T follicular helper cell (primary cell): ENCODE data around the gene PLA2G4B.

Experiments used
- DNase-seq: peaks from one replicate; pipeline ENCODE4 v3.0.0-alpha.2; 2020; ENCODE audit warnings: low read depth

The PLA2G4B gene

DNA sequence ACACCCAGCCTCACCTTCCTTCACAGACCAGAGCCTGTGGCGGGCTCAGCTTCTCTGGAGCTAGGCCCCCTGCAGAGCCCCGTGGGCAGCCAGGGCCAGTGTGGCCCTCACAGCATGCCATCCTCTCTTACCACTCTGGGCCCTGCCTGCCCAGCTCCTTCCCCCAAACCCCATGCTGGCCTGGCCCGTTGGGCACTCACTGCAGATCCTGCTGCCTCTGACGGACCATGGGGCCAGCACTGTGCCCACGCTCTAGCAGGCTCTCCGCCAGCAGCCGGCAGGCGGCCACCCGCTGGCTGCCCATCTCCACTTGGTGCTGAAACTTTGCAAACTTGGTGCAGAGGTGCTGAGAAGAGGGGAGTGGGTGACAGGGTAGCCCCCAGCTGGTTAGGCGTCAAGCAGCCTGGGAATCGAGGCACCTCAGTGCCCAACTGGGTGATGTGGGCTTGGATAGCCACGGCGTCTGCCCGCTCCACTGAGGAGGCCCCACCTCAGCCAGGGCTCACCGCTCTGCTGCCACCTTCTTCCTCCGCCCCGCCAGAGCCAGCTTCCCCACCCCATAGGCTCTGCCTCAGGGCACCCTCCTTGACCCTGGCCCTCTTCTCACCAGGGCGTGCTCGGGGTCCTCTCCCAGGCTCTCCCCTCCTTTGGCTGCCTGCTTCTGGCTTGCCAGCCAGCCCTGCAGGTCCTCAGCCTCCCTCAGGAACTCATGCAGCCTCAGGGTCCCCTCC, 32.7 kb downstream of the PLA2G4B start:
- DNase-seq, result no peak

DNA sequence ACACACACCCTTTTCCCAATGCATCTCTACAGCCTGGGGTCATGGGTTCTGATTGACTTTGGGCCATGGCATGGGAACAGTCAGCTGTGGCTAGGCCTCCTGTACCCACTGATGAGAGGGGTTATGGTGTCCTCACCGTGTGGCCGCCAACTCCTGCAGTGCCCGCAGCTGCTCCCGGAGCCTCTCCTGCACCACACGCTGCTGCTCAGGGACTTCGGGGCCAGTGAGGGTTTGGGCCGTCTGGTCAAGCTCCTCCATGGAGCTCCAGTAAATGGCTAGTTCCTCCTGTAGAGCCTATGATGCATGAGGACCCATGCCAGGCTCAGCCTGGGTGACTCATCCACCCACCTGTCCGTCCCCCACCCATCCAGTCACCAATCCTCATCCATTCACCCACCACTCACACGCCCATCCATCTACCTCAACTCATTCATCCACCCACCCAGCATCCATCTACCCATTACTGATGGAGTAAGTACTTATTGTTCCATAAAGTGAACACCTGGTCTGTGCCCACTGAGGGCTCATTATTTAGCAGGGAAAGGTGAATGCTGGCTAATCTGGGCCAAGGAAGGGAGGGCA, 33.6 kb downstream of the PLA2G4B start:
- DNase-seq, result no peak

DNA sequence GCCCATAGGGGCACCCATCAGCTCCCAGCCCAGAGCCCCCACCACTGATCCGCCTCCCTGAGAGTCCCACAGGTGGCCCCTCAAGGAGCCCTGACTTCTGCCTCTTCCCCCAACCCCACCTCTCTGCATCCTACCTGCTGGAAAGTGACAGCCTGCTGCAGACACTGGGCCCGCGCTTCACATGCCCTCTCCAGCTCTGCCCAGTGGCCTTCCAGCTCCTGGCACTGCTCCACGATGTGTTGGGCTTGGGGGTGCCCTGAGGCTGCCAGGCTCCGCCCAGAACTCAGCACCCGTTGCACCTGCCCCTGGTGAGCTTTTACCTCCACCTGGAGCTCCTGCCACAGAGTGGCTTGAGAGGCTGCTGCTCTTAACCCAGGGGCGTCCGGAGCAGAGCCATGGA, 35.1 kb downstream of the PLA2G4B start:
- DNase-seq, result no peak

DNA sequence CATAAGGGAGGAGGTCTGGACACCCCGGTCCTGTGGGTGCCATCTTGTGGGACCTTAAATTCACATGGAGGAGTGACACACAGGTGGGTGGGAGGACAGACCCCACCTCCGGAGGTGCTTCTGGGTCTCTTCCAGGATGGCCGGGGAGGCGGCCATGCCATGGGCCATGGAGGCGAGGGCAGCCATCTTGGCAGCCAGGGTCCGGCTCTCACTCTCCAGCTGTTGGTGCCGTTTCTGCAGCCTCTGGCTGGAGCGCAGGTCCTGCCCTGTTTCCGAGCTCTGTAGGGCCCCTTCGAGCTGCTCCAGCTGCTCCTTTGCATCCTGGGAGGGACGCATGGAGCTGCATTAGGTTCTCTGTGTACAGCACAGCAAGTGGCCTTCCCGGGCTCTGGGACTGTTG, 36.1 kb downstream of the PLA2G4B start:
- no peak for DNase-seq

DNA sequence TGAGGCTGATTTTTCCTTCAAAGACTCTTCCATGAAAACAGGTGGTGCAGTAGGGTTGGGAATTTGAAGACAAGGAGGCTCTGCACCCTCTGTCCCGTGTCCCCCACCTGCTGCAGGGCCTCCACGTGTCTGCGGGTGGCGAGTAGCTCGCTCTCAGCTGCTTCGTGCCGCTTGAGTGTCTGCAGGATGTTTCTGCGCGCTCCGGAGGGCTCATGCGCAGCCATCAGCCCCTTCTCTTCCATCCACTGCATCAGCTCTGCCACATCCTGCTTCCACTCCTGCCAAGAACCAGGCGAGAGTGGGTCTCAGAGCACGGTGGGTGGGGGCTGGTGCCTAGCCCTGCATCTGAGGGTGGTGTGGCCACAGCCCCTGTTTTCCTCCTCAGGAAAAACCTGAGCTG, 37.4 kb downstream of the PLA2G4B start:
- DNase-seq, result no peak

DNA sequence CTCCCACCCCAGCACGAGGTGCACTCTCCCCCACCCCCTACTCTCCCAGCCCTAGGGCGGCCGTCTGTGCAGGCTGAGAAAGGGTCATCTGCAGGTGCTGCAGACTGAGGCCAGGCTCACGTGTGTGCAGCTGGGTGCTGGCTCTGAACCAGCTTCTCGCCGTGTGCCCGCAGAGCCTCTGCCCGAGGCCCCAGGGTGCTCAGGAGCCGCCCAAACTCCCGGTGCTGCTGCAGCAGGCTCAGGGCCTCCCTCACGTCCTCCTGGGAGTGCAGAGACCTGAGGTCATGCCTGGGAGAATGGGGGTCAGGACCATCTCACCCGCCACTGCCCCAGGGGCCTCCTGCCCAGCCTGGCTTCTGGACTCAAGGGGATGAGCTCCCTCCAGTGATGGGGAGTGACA, 38.0 kb downstream of the PLA2G4B start:
- DNase-seq, result no peak

DNA sequence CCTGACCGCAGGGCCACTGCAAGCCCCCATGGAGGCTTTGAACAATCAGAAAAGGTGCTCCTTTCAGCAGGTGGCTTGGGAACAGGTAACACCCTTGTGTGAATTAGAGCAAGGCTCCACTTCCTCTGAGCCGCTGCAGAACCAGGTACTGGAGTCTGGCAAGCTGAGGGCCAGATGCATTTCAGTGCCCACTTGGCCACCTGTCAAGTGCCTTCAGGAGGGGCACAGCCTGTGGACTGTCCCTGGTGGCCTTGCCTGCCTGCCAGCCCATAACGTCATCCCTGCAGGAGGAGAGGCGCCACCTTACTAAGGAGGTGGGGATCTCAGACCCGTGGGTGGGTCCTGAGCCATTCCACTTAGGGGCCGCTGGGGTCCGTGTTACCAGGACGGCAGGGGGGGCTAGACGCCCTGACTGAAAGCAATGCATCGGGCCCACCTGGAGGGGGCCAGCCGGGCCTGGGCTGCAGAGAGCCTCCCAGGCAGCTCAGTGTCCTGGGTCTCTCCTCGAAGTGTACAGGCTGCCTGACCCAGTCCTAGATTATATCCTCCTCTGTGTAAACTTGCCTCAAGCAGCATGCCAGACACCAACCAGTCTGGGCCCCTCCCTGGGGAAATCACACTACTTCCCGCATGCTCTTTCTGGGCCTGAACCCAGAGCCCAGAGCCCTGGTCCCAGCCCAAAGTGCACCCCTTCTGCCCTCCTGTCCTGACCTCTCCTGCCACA, 39.1 kb downstream of the PLA2G4B start:
- no peak for DNase-seq

DNA sequence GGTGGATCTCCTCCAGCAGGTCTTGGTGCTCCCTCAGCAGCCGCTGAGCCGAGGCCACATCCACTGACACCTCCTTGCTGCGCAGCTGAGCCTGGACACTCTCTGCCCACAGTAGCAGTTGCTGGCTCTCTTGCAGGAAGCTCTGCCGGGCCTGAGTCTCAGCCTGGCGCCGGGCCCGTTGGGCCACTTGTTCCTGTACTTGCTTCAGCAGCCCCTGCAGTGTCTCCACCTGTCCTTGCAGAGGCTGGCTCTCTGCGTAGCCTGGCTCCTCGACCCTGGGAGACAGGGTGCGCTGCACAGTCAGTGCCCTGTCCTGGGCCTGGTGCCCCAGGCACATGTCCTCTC, 39.7 kb downstream of the PLA2G4B start:
- DNase-seq, result no peak

DNA sequence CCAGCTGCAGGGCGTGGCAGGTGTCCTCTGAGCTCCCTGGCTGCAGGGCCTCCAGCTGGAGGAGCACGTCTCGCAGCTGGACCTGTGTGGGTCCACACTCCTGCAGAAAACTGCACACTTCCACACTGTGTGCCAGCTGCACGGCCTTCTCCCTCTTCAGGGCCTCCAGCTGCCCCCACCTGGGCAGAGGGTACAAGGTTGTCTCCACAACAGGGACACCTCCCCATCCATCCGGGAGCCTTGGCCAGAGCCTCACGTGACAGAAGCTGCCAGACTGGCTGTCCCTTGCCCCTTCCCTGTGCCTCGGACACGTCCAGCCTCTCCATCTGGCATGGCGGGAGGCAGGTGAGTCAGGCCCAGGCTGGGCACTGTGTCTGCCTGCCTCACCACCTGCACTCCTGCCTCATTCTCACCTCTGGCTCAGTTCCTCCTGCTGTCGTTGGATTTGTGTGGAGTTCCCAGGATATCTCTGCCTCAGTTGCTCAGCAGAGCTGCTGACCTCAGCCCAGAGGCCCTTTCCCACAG, 40.7 kb downstream of the PLA2G4B start:
- DNase-seq, result no peak

DNA sequence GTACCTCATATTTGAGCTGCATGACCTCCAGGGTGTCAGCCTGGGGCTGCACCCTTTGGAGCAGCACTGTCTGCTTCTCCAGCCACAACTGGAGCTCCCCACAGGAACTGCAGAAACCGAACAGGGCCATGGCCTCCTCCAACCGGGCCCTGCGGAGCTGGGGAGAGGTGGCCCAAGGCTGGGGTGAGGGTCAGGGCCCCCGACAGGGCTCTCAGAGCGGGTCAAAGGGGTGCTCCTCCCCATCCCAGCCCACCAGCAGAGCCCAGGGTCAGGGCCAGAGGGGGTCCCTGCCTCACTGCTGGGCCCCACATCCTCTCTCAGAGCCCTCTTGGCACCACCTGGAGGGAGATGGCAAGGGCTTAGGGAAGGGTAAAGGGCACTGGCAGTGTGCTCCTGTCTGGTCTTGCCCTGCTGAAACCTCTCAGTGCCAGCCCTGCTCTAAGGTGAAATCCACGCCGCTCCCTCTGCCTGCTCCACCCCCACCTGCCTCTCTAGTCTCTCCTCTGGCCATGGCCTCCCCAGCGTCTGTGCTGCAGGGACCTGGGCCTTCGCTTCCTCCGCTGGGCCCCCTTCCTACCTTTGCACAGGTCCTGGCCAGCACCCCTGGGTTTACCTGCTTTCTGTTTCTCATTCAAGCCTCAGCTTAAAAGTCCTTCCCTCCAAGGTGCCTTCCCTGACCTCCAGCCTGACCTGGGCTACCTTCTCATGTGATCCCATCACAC, 41.7 kb downstream of the PLA2G4B start:
- DNase-seq, result no peak

DNA sequence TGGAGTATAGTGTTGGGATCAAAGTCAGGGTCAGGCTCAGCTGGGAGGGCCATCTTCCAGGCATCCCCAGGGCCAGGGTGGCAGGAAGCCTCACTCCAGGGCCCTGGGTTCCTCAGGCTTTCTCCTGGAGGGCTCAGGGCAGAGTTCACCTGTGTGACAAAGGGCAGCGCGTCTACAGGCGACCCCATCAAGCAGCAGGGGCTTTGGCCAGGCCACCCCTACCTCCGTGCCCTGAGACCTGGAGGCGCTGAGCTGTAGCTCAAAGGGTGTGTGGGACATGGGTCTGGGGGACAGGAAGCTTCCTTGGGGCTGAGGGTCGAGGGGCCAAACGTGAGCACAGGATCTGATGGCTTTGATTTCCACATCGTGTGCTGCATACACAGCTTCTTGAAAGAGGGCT, 42.4 kb downstream of the PLA2G4B start:
- DNase-seq, result no peak

DNA sequence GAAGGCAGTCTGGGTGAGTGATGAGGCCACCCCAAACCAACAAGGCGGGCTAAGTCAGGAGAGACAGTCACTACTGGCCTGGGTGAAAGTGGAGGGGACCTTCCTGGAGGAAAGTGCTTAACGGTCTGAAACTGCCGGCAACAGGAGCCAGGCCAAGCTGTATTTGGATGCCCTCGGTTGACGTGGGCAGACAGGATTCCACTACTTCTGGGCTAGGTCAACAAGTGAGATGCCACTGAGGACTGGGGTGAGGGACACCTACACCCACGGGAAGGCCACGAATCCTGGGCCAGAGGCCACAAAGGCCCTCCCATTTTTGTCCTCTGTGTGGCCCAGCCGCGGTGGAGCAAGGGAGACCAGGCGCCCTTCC, 42.9 kb downstream of the PLA2G4B start:
- no peak for DNase-seq

DNA sequence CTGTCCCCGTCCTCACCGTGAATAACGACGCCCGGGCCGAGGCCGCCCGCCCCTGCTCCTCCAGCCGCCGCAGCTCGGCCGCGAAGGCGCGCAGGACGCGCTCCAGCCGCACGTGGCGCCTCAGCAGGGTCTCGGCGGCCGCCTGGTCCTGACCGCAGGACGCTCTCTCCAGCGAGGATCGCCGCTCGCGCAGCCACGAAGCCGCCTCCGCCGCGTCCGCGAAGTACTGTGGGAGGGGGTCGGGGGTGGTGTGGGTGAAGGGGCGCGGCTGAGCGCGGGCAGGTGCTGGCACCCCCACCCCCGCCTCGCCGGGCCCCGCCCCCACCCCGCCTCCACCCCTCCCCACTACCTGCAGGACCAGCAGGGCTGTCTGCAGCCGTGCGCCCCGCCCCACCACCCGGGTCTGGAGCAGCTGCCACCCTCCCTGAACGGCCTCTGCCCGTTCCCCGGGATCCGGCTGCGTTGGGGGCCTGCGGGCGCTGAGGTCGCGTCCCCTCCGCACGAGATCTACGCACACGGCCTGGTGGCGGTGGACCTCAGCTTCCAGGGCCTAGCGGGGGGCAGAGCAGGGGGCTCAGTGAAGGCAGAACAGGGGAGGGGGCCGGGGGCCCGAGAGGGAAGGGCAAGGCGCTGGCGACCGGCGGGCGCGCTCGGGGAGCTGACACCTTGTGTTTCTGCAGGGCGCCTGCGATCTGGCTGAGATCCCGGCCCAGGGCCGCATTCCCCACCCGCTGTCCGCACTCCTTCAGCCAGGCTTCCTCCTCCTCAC, 43.5 kb downstream of the PLA2G4B start:
- no peak for DNase-seq

DNA sequence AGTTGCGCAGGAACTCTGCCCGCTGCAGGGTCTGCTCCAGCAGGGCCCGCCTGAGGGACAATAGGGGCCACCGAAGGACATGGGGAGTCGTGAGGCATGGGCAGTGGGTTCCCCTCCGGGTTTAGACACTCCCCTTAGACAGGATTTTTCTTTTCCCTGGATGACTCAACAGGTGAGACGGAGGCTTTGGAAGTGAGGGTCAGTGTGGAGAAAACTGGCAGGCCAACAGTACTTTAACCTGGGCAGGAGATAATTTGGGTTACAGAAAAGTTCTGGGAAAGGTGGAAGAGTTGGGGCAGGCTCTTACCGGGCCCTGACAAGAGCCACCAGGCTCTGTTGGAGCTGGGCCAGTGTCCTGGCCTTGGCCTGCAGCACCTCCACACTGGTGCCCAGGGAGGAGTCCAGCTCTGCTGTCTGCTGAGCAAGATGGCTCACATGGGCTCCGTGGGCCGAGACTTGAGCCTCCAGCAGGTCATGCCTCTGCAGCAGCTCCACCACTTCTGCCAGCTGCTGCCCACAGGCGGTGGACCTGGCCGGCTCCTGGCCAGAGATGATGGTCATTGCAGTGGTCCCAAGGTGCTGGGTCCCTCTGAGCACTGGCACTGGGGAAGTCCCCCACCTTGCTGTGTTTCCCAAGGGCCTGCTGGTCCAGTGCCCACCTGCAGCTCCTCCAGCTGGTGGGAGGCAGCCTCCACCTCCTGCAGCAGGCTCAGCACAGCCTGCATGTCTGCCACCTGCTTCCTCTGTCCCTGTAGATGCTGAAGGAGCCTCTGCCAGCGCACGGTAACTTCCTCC, 44.2 kb downstream of the PLA2G4B start:
- DNase-seq, result no peak

DNA sequence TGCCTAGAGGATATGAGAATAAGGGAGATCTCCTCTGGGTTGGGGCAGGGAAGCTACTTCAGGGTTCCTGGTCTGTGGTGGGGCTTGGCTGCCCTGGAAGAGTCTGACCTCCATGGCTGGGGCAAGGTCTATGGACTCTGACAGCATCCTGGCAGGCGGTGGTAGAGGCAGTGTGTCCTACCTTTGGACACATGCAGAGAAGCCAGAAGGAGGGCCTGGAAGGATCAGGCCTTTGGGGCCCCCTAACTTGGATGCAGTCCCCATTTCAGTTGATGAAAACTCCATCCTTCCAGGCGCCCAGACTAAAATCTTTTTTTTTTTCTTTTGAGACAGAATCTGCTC, 44.8 kb downstream of the PLA2G4B start:
- no peak for DNase-seq

DNA sequence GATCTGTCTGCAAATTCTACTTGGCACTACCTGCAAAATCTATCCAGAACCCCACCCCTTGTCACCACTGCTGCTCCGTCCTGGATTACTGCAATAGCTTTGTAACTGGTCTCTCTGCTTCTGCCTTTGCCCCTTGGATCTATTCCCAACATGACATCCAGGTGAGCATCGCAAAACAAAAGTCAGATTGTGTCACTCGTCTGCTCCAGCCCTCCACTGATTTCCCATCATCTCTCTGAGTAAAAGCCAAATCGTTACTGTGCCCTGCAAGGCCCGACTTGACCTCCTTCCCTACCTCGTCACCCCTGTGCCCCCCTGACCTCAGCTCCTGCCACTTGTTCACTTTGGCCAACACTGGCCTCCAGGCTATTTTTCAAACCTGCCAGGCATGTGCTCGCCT, 45.8 kb downstream of the PLA2G4B start:
- no peak for DNase-seq

DNA sequence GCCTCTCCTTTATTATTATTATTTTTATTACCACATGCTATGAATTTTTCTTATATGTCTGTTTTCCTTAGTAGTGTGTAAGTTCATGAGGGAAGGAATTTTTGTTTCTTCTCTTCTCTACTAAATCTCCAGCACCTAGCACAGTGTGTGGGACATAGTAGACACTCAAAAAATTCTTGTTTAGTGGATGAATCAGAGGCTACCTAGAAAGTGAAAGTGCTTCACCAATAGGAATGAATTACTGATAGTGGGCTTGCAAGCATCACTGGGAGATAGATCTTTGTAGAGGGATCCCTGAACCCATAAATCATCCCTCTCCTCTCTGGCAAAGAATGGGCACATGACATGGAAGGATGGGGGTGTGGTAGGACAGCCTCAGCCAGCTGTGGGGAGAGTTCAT, 46.7 kb downstream of the PLA2G4B start:
- no peak for DNase-seq

DNA sequence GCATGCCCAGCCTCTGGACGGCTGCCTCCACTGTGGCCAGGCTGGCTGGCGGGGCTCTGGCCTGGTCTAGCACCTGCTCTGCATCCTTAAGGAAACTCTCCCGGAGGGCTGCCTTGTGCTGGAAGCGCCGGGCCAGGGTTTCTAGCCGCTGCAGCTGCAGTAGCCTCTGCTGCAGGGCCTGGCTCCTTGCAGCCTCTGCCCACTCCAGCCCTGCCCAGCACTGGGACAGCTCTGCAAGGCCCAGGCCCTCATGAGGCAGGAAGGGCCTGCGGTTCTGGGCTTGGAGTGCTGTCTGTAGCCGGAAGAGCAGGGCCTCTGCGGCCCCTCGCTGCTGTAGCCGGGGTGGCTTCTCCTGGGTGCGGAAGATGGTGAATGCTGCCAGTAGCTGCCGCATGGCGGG, 47.2 kb downstream of the PLA2G4B start:
- no peak for DNase-seq

DNA sequence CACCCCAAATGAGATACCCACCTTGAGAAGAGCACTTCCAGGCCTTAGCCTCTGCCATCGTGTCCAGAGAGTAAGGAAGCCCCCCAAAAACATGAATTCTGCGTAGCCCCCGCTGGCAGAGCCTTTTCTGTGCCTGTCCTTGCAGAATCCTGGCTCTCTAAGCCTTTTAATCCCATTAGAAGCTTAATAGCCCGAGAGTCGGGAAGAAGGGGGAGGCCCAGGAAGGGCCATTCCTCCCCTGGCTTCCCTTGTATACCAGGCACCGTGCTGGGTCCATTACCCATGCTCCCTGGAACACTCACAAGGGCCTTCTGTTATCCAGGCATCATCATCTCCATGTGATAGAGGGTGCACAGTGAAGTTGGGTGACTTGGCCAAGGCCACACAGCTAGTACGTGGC, 48.1 kb downstream of the PLA2G4B start:
- DNase-seq, result no peak

DNA sequence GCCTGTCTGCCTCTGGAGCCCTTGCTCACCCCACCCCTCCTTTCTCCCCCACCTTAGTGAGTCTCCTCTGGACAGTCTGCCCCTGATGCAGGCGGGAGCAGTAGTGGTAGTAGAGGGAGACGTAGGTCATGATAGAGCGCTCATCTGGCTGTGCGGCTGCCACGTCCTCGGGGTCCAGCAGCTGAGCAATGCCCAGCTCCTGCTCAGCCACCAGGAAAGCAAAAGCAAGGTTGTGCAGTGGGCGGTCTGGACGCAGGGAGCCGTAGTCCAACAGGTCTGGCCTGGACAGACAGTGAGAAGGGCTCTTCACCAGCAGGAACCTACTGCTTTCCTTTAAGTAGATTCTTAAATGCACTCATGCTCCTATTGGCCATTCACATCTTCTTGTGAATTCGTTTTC, 48.5 kb downstream of the PLA2G4B start:
- DNase-seq, result no peak

DNA sequence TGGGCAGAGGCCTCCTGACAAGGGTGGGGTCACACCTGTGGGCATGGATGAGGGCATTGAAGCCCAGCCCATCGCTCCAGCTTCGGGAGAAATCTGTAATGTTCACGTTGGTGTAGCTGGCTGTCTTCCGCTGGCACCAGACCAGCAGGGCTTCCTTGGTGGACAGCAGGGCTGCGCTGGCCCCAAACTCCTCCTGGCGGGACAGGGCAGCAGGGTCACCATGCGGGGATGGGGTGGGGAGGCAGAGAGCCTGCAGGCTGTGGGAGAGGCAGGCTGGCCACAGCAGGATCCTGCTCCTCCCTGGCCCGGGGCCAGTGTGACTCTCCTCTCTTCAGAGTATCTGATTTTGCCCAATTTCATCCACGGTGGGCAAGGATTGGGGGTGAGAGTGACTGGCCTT, 49.2 kb downstream of the PLA2G4B start:
- DNase-seq, result no peak
